BLaER1 treated with 17β-estradiol and CSF1 and Interleukin-3, amounts not matched to agents 10 nM and 100 nM (cell line): ENCODE data around the gene RBMS3.
A peak's percentile ranks its signal among the peaks of the same experiment; 100 is the strongest.

Source experiments
- H3K27ac ChIP-seq, 11 experiments: shearing (Covaris generic); formaldehyde crosslinking; 2 replicates each; pipeline ENCODE4 v1.8.1; 2022
- H3K27me3 ChIP-seq, 11 experiments: shearing (Covaris generic); formaldehyde crosslinking; 2 replicates each; pipeline ENCODE4 v1.8.1; 2022
- H3K36me3 ChIP-seq, 11 experiments: shearing (Covaris generic); formaldehyde crosslinking; 2 replicates each; pipeline ENCODE4 v1.8.1; 2022
- H3K4me1 ChIP-seq, 10 experiments: shearing (Covaris generic); formaldehyde crosslinking; 2 replicates each; pipeline ENCODE4 v1.8.1; 2022
- H3K4me2 ChIP-seq, 11 experiments: shearing (Covaris generic); formaldehyde crosslinking; 2 replicates each; pipeline ENCODE4 v1.8.1; 2022
- H3K4me3 ChIP-seq, 10 experiments: shearing (Covaris generic); formaldehyde crosslinking; 2 replicates each; pipeline ENCODE4 v1.8.1; 2022
- H3K9ac ChIP-seq, 11 experiments: shearing (Covaris generic); formaldehyde crosslinking; 2 replicates each; pipeline ENCODE4 v1.8.1; 2022
- H3K9me3 ChIP-seq, 11 experiments: shearing (Covaris generic); formaldehyde crosslinking; replicated peaks in 1 of 11; 2 replicates each; pipeline ENCODE4 v1.8.1; 2022
- H4K20me1 ChIP-seq, 11 experiments: shearing (Covaris generic); formaldehyde crosslinking; 2 replicates each; pipeline ENCODE4 v1.8.1; 2022
- Cebpa-rat ChIP-seq, 11 experiments: shearing (Covaris generic); IDR thresholded peaks; 2 replicates each; pipeline ENCODE4 v1.8.1; 2022

The RBMS3 gene

GRCh38 chr3:30004481-30004880, 723.6 kb downstream of the RBMS3 start:
- Histone ChIP-seq H3K4me3 (no peak overlapping the region), H3K27ac (no peak overlapping the region), H3K4me2 (no peak overlapping the region), H3K36me3 (no peaks in the 10 kb centered on the region), H3K27me3 (no peaks in the 10 kb centered on the region), H4K20me1 (no peaks in the 10 kb centered on the region), H3K4me1 (peaks cover 0 to 10% (median 0%) of the 10 kb centered on the region in 10 experiments; a peak in 6 of 20 replicates), H3K9me3 (no peaks in the 10 kb centered on the region), H3K9ac (no peak overlapping the region)
- TF ChIP-seq Cebpa-rat (IDR thresholded peaks at IDR 0.05): no peak

GRCh38 chr3:30006111-30006510, 725.2 kb downstream of the RBMS3 start:
- Histone ChIP-seq H3K9ac (no peak overlapping the region), H3K4me3 (no peak overlapping the region), H3K27ac (no peak overlapping the region), H4K20me1 (no peaks in the 10 kb centered on the region), H3K4me2 (no peak overlapping the region), H3K36me3 (no peaks in the 10 kb centered on the region), H3K27me3 (no peaks in the 10 kb centered on the region), H3K4me1 (peaks cover 0 to 10% (median 0%) of the 10 kb centered on the region in 10 experiments; a peak in 6 of 20 replicates), H3K9me3 (no peaks in the 10 kb centered on the region)
- no peak for TF ChIP-seq Cebpa-rat (IDR thresholded peaks at IDR 0.05)

GRCh38 chr3:30007668-30008067, 726.8 kb downstream of the RBMS3 start:
- Histone ChIP-seq H3K4me3 (no peak overlapping the region), H3K27me3 (no peaks in the 10 kb centered on the region), H3K27ac (no peak overlapping the region), H3K9ac (no peak overlapping the region), H3K9me3 (no peaks in the 10 kb centered on the region), H3K36me3 (no peaks in the 10 kb centered on the region), H4K20me1 (no peaks in the 10 kb centered on the region), H3K4me1 (peaks cover 0 to 10% (median 0%) of the 10 kb centered on the region in 10 experiments; a peak in 6 of 20 replicates), H3K4me2 (peak overlapping the region in 3 of 11 experiments; percentile 7 to 40 (median 25); a peak in 4 of 22 replicates)
- TF ChIP-seq Cebpa-rat (IDR thresholded peaks at IDR 0.05): no peak

- Histone ChIP-seq H3K27me3 (no peaks in the 10 kb centered on the region), H3K9ac (no peak overlapping the region), H4K20me1 (no peaks in the 10 kb centered on the region)
Observed at GRCh38 chr3:30011237-30011803, 730.4 kb downstream of the RBMS3 start.

DNA sequence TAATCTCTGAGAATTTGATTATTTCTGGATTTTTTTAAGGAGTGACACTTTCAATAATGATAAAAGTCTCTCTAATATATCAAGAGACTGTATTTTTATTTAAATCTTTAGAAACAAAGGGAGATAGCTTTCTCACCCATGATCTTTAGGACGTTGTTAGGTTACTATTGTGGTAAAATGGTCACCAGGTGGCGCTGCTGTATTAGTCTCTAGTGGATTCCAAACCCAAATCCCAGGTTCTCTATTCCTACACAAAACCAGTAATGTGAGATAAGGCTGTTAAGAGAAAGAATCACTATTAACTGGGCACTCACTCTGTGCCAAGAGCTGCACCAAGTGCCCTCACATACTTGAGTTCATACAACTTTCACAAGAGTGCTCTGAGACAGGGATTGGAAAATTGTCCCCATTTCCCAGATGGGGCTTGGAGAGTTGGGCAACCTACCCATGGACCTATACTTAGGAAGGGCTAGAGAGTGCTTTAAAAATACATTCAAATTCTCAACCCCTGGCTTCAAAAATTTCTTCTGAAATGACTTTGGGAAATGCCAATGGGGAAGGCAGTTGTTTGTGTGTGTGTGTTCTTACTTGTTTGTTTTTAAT, 732.2 kb downstream of the RBMS3 start:
- Histone ChIP-seq H3K4me1 (peaks cover 0 to 2% (median 0%) of the 10 kb centered on the region in 10 experiments; a peak in 6 of 20 replicates), H4K20me1 (no peaks in the 10 kb centered on the region), H3K9me3 (no peaks in the 10 kb centered on the region), H3K36me3 (no peaks in the 10 kb centered on the region), H3K4me3 (no peak overlapping the region), H3K9ac (no peak overlapping the region), H3K27ac (no peak overlapping the region), H3K4me2 (no peak overlapping the region), H3K27me3 (no peaks in the 10 kb centered on the region)
- TF ChIP-seq Cebpa-rat (IDR thresholded peaks at IDR 0.05): no peak

More at GRCh38 chr3:30011237-30011803, 730.4 kb downstream of the RBMS3 start:
- no peaks in the 10 kb centered on the region for H3K36me3 ChIP-seq
- no peaks in the 10 kb centered on the region for H3K9me3 ChIP-seq
- H3K4me3 ChIP-seq: no peak overlapping the region
- no peak for TF ChIP-seq Cebpa-rat (IDR thresholded peaks at IDR 0.05)
- H3K4me1 ChIP-seq: peaks cover 0 to 10% (median 0%) of the 10 kb centered on the region in 10 experiments; a peak in 6 of 20 replicates
- H3K4me2 ChIP-seq: no peak overlapping the region
- H3K27ac ChIP-seq: no peak overlapping the region

DNA sequence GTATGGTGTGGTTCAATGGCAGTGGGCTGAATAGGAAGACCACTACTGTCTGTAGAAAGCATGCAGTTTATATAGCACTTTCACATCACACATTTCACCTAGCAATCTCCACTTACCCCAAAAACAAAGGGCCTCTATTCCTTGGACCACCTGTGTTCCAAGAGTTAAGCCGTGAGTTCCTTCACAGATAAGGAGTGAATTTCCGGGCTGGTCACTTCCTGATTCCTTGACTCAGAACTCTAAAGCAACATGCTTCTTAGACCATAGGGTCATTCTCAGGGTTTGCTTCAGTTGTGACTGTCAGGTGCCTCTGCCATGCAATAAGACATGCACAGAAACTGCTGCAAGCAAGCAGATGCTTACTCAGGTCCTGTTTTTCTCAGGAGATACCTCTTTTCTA, 737.0 kb downstream of the RBMS3 start:
- Histone ChIP-seq H4K20me1 (no peaks in the 10 kb centered on the region), H3K4me2 (no peak overlapping the region), H3K9ac (no peak overlapping the region), H3K27me3 (no peaks in the 10 kb centered on the region), H3K4me1 (no peaks in the 10 kb centered on the region), H3K4me3 (no peak overlapping the region), H3K9me3 (no peaks in the 10 kb centered on the region), H3K36me3 (no peaks in the 10 kb centered on the region), H3K27ac (no peak overlapping the region)
- TF ChIP-seq Cebpa-rat (IDR thresholded peaks at IDR 0.05): no peak

- no peaks in the 10 kb centered on the region for H3K27me3 ChIP-seq
- no peak overlapping the region for H3K27ac ChIP-seq
- TF ChIP-seq Cebpa-rat (IDR thresholded peaks at IDR 0.05): no peak
- no peak overlapping the region for H3K4me3 ChIP-seq
- H3K9me3 ChIP-seq: no peaks in the 10 kb centered on the region
- no peak overlapping the region for H3K4me2 ChIP-seq
- H3K4me1 ChIP-seq: no peaks in the 10 kb centered on the region
- H3K36me3 ChIP-seq: no peaks in the 10 kb centered on the region
- H4K20me1 ChIP-seq: no peaks in the 10 kb centered on the region
- no peak overlapping the region for H3K9ac ChIP-seq
Observed at GRCh38 chr3:30020380-30020779, 739.5 kb downstream of the RBMS3 start.

GRCh38 chr3:30024466-30024865, 743.6 kb downstream of the RBMS3 start:
- Histone ChIP-seq H3K36me3 (no peaks in the 10 kb centered on the region), H3K4me1 (no peaks in the 10 kb centered on the region), H3K4me3 (no peak overlapping the region), H3K9ac (no peak overlapping the region), H3K27me3 (no peaks in the 10 kb centered on the region), H3K4me2 (no peak overlapping the region), H3K9me3 (no peaks in the 10 kb centered on the region), H4K20me1 (no peaks in the 10 kb centered on the region), H3K27ac (no peak overlapping the region)
- no peak for TF ChIP-seq Cebpa-rat (IDR thresholded peaks at IDR 0.05)

- Histone ChIP-seq H3K9me3 (no peaks in the 10 kb centered on the region), H3K9ac (no peak overlapping the region), H3K27me3 (no peaks in the 10 kb centered on the region), H3K27ac (no peak overlapping the region), H3K4me3 (no peak overlapping the region), H3K36me3 (no peaks in the 10 kb centered on the region), H3K4me1 (no peaks in the 10 kb centered on the region), H4K20me1 (no peaks in the 10 kb centered on the region), H3K4me2 (no peak overlapping the region)
- TF ChIP-seq Cebpa-rat (IDR thresholded peaks at IDR 0.05): no peak
Observed at GRCh38 chr3:30026851-30027250, 746.0 kb downstream of the RBMS3 start.
